ENCODE results near the gene PLXNB1. TPM values are rescaled to one million over a fixed set of nuclear protein-coding genes. Genes with fewer than 3 reads are reported as not detected.

PLXNB1 gene
- total RNA-seq, 4 donors from 2014 or later: 150 to 455 (median 312) TPM

GRCh38 chr3:48440590-48440958 is 10.7 kb upstream of the PLXNB1 start:
- peak in 1 of 3 donors; percentile 38 for DNase-seq

GRCh38 chr3:48439820-48440589 is 10.1 kb upstream of the PLXNB1 start, which contains the start of the genes CCDC51 and TMA7:
Gene CCDC51, minus strand, starts transcription at chr3:48440119. Its CDS starts 4,991 bp downstream, at chr3:48435128.
Gene TMA7, plus strand, starts transcription at chr3:48440257. Its CDS starts 40 bp downstream, at chr3:48440297.
- DNase-seq: peak; percentile 99 to 100 (median 99)
- H3K36me3 ChIP-seq: peaks cover 0 to 11% (median 0%) of the 10 kb centered on the region in 3 donors
- peaks cover 0 to 36% (median 14%) of the 10 kb centered on the region in 4 donors for H3K4me1 ChIP-seq

More at GRCh38 chr3:48440590-48440958, 10.7 kb upstream of the PLXNB1 start:
- Histone ChIP-seq H3K36me3 (peaks cover 0 to 11% (median 0%) of the 10 kb centered on the region in 3 donors), H3K27ac (peak overlapping the region; percentile 86 to 95 (median 94)), H3K9me3 (no peaks in the 10 kb centered on the region), H3K4me3 (peak overlapping the region; percentile 64 to 84 (median 80)), H3K27me3 (no peaks in the 10 kb centered on the region), H3K4me1 (peaks cover 0 to 33% (median 14%) of the 10 kb centered on the region in 4 donors)
- TF ChIP-seq CTCF (IDR thresholded peaks at IDR 0.05) (no peak), POLR2A (IDR thresholded peaks at IDR 0.05) (no peak)

GRCh38 chr3:48437812-48438211 is 7.9 kb upstream of the PLXNB1 start:
- DNase-seq: no peak
- H3K27me3 ChIP-seq: no peaks in the 10 kb centered on the region
- no peak for TF ChIP-seq CTCF (IDR thresholded peaks at IDR 0.05)
- no peak overlapping the region for H3K27ac ChIP-seq
- peaks cover 0 to 54% (median 15%) of the 10 kb centered on the region in 4 donors for H3K4me1 ChIP-seq
- H3K4me3 ChIP-seq: no peak overlapping the region
- peaks cover 0 to 4% (median 0%) of the 10 kb centered on the region in 3 donors for H3K36me3 ChIP-seq
- H3K9me3 ChIP-seq: no peaks in the 10 kb centered on the region

More at GRCh38 chr3:48439820-48440589, 10.1 kb upstream of the PLXNB1 start, which contains the start of the genes CCDC51 and TMA7:
- TF ChIP-seq CTCF (IDR thresholded peaks at IDR 0.05) (no peak), POLR2A (IDR thresholded peaks at IDR 0.05) (peak; percentile 96 to 97)
- Histone ChIP-seq H3K27me3 (no peaks in the 10 kb centered on the region), H3K4me3 (peak within 1 kb of the TSS; percentile 64 to 84 (median 80)), H3K9me3 (no peaks in the 10 kb centered on the region), H3K27ac (peak within 1 kb of the TSS; percentile 86 to 95 (median 94))

- TF ChIP-seq POLR2A (IDR thresholded peaks at IDR 0.05): no peak
- TF ChIP-seq CTCF (IDR thresholded peaks at IDR 0.05): no peak
- H3K36me3 ChIP-seq: peaks cover 0 to 5% (median 0%) of the 10 kb centered on the region in 3 donors
- H3K4me3 ChIP-seq: no peak overlapping the region
- H3K9me3 ChIP-seq: no peaks in the 10 kb centered on the region
- no peak for DNase-seq
- H3K4me1 ChIP-seq: peaks cover 0 to 47% (median 15%) of the 10 kb centered on the region in 4 donors
- no peak overlapping the region for H3K27ac ChIP-seq
- H3K27me3 ChIP-seq: no peaks in the 10 kb centered on the region
These were observed 7.0 kb upstream of the PLXNB1 start for GRCh38 chr3:48436855-48437254.

- no peak for TF ChIP-seq POLR2A (IDR thresholded peaks at IDR 0.05)
- TF ChIP-seq CTCF (IDR thresholded peaks at IDR 0.05): no peak
- H3K4me3 ChIP-seq: no peak overlapping the region
- DNase-seq: no peak
- H3K4me1 ChIP-seq: peaks cover 0 to 42% (median 12%) of the 10 kb centered on the region in 4 donors
- peaks cover 0 to 5% (median 0%) of the 10 kb centered on the region in 3 donors for H3K36me3 ChIP-seq
- H3K9me3 ChIP-seq: no peaks in the 10 kb centered on the region
- H3K27me3 ChIP-seq: no peaks in the 10 kb centered on the region
- H3K27ac ChIP-seq: peak overlapping the region in 1 of 4 donors; percentile 12
These were observed 6.5 kb upstream of the PLXNB1 start for GRCh38 chr3:48436477-48436787.
